ENCODE measurements around the gene MARCHF5. TPM values are rescaled to one million over a fixed set of nuclear protein-coding genes. Genes with fewer than 3 reads are reported as not detected.

MARCHF5 gene
- total and polyA plus RNA-seq, 10 donors = 6.9 to 39.1 (median 18.5) TPM

GRCh38 chr10:92274071-92274470 is 16.9 kb upstream of the MARCHF5 start:
- peaks cover 0 to 13% (median 4%) of the 10 kb centered on the region in 6 donors for H3K4me1 ChIP-seq
- DNase-seq = no peak
- intact Hi-C loops (cut with DNase I; ENCODE audit: low total_unique reads) = no loop called here
- no peaks in the 10 kb centered on the region for H3K36me3 ChIP-seq
- no peak overlapping the region for H3K27ac ChIP-seq
- WGBS, 5 donors = 94 to 98% (median 97%) methylated on average over 3 of the region's 3 CpGs
- H3K4me3 ChIP-seq = no peak overlapping the region
- H3K9me3 ChIP-seq = no peaks in the 10 kb centered on the region
- no peak for TF ChIP-seq POLR2AphosphoS5 (IDR thresholded peaks at IDR 0.05)
- TF ChIP-seq CTCF (IDR thresholded peaks at IDR 0.05 in 8 of 11, conservative IDR thresholded peaks at IDR 0.05 in 3 of 11) = no peak
- no peak for TF ChIP-seq POLR2A (IDR thresholded peaks at IDR 0.05)
- H3K27me3 ChIP-seq (replicated peaks in 1 of 7) = no peaks in the 10 kb centered on the region

GRCh38 chr10:92278996-92279696 is 11.8 kb upstream of the MARCHF5 start:
- Histone ChIP-seq H3K36me3 (no peaks in the 10 kb centered on the region), H3K4me3 (no peak overlapping the region), H3K27me3 (replicated peaks in 1 of 7) (no peaks in the 10 kb centered on the region), H3K9me3 (no peaks in the 10 kb centered on the region), H3K27ac (peak overlapping the region in 4 of 8 donors; percentile 27 to 60 (median 50)), H3K4me1 (peaks cover 0 to 35% (median 11%) of the 10 kb centered on the region in 6 donors)
- TF ChIP-seq POLR2AphosphoS5 (IDR thresholded peaks at IDR 0.05) (no peak), POLR2A (IDR thresholded peaks at IDR 0.05) (no peak), CTCF (IDR thresholded peaks at IDR 0.05 in 8 of 11, conservative IDR thresholded peaks at IDR 0.05 in 3 of 11) (no peak)
- DNase-seq = no peak
- intact Hi-C loops (cut with DNase I; ENCODE audit: low total_unique reads) = no loop called here
- WGBS, 5 donors = 24 to 35% (median 29%) methylated on average over 4 of the region's 4 CpGs

GRCh38 chr10:92284112-92284704 is 6.8 kb upstream of the MARCHF5 start:
- H3K4me3 ChIP-seq = peak overlapping the region in 1 of 8 donors; percentile 39
- no peak for TF ChIP-seq CTCF (IDR thresholded peaks at IDR 0.05 in 8 of 11, conservative IDR thresholded peaks at IDR 0.05 in 3 of 11)
- TF ChIP-seq POLR2A (IDR thresholded peaks at IDR 0.05) = no peak
- no peak for TF ChIP-seq POLR2AphosphoS5 (IDR thresholded peaks at IDR 0.05)
- intact Hi-C loops (cut with DNase I; ENCODE audit: low total_unique reads) = no loop called here
- no peaks in the 10 kb centered on the region for H3K36me3 ChIP-seq
- no peaks in the 10 kb centered on the region for H3K9me3 ChIP-seq
- H3K27ac ChIP-seq = peak overlapping the region; percentile 14 to 87 (median 78)
- WGBS, 5 donors = 59 to 78% (median 69%) methylated on average over 10 of the region's 10 CpGs
- no peaks in the 10 kb centered on the region for H3K27me3 ChIP-seq (replicated peaks in 1 of 7)
- DNase-seq = peak; percentile 62
- peaks cover 1 to 50% (median 22%) of the 10 kb centered on the region in 6 donors for H3K4me1 ChIP-seq

All from spleen (tissue), 11 donors.